CD4-positive, alpha-beta T cell (primary cell): Measurements from ENCODE around the gene PRKN. TPM values are rescaled to one million over a fixed set of nuclear protein-coding genes. Genes with fewer than 3 reads are reported as not detected.

Source experiments
- ATAC-seq: fragments of 200-7000 bp; cut with Tn5 transposase; one replicate; pipeline ENCODE4 v1.10.0; 2022; ENCODE audit warnings: mild to moderate bottlenecking; ENCODE audit not compliant: poor library complexity
- CTCF ChIA-PET: fragments of 350-600 bp; sonication (Branson Sonifier 250); formaldehyde crosslinking; loops from one replicate; lab custom pipeline; 2021; ENCODE audit warnings: antibody characterized with exemption, inconsistent platforms; lab: Charles Lee
- POLR2A ChIA-PET: fragments of 350-600 bp; sonication (Branson Sonifier 250); formaldehyde crosslinking; loops from one replicate; lab custom pipeline; 2021; ENCODE audit warnings: antibody characterized with exemption, inconsistent platforms; lab: Charles Lee
- DNase-seq, 14 experiments: peaks; one replicate each; pipeline ENCODE4 v3.0.0-alpha.2; 2013 to 2020; ENCODE audit warnings: mixed read lengths in 2 of 14
- H3K27ac ChIP-seq, 2 donors: one replicate each; pipeline versions ENCODE4 v1.5.1 to v1.7.0; 2013; ENCODE audit warnings: low read length in 2 of 2, low read depth in 1 of 2, mild to moderate bottlenecking in 1 of 2
- H3K27me3 ChIP-seq, 2 experiments: 1 replicate in 1 of 2; 2 replicates in 1 of 2; pipeline versions ENCODE4 v1.6.1 to v1.7.0; 2013; ENCODE audit warnings: low read length in 2 of 2, control low read depth in 1 of 2, mild to moderate bottlenecking in 1 of 2, moderate library complexity in 1 of 2; ENCODE audit not compliant: insufficient read depth in 2 of 2, control insufficient read depth in 1 of 2
- H3K36me3 ChIP-seq: one replicate; pipeline ENCODE4 v1.6.1; 2013; ENCODE audit warnings: low read length, control low read depth; ENCODE audit not compliant: insufficient read depth
- H3K4me1 ChIP-seq: one replicate; pipeline ENCODE4 v1.6.1; 2013; ENCODE audit warnings: low read length, control low read depth; ENCODE audit not compliant: insufficient read depth
- H3K4me3 ChIP-seq: one replicate; pipeline ENCODE4 v1.5.1; 2013; ENCODE audit warnings: mild to moderate bottlenecking, low read length, moderate library complexity
- H3K9me3 ChIP-seq, 2 experiments: 1 replicate in 1 of 2; 2 replicates in 1 of 2; pipeline versions ENCODE4 v1.6.1 to v1.7.0; 2013; ENCODE audit warnings: low read length in 2 of 2, mild to moderate bottlenecking in 2 of 2, control low read depth in 1 of 2, moderate library complexity in 1 of 2; ENCODE audit not compliant: control insufficient read depth in 1 of 2, insufficient read depth in 1 of 2
- H3K27ac Mint-ChIP-seq: one replicate; pipeline ENCODE4 v1.8.0; 2020; ENCODE audit warnings: mixed read lengths
- H3K27me3 Mint-ChIP-seq: one replicate; pipeline ENCODE4 v1.8.0; 2021; ENCODE audit warnings: mixed read lengths
- H3K36me3 Mint-ChIP-seq: one replicate; pipeline ENCODE4 v1.8.0; 2021; ENCODE audit warnings: low read depth, mixed read lengths
- H3K4me1 Mint-ChIP-seq: one replicate; pipeline ENCODE4 v1.8.0; 2021; ENCODE audit warnings: low read depth, mixed read lengths
- H3K4me3 Mint-ChIP-seq: one replicate; pipeline ENCODE4 v1.8.0; 2020; ENCODE audit warnings: mild to moderate bottlenecking, mixed read lengths
- H3K9me3 Mint-ChIP-seq: one replicate; pipeline ENCODE4 v1.8.0; 2020; ENCODE audit warnings: mixed read lengths
- CTCF ChIP-seq: fragments of 200-600 bp; IDR thresholded peaks from one replicate; pipeline ENCODE4 v1.8.0; 2022; ENCODE audit warnings: antibody characterized with exemption, mild to moderate bottlenecking
- intact Hi-C, 2 experiments: fragments of 100-400 bp; cut with DNase I in 1 of 2; cut with micrococcal nuclease in 1 of 2; formaldehyde crosslinking; loops; one replicate each; pipeline versions ENCODE4 v1.15.1 to v1.9.0; 2023 to 2025; cut with DNase I, micrococcal nuclease
- total RNA-seq, 174 experiments: library from RNA in 2 of 174; stranded (reverse) in 2 of 174; gene quantifications; one replicate each; pipeline ENCODE4 v1.2.3 and lab custom pipeline; 2021 to 2026

Gene PRKN
- total RNA-seq, 2 experiments from 2014 or later, result 5.2 to 5.4 TPM

- no peak overlapping the region for H3K27ac ChIP-seq
- Mint-ChIP-seq H3K4me1 (no peaks in the 10 kb centered on the region), H3K36me3 (no peaks in the 10 kb centered on the region), H3K27me3 (peaks cover 33% of the 10 kb centered on the region), H3K4me3 (no peak overlapping the region), H3K27ac (no peak overlapping the region), H3K9me3 (no peaks in the 10 kb centered on the region)
- ATAC-seq (no peak), DNase-seq (peak in 4 of 14 experiments; percentile 29 to 65 (median 55))
- H3K36me3 ChIP-seq, result no peaks in the 10 kb centered on the region
- POLR2A ChIA-PET, result no interaction called here
- TF ChIP-seq CTCF, result peak; percentile 71
- H3K4me1 ChIP-seq, result no peaks in the 10 kb centered on the region
- CTCF ChIA-PET, result interaction anchor here (0.6 to 1.2 kb wide), 6 partner anchors 16 to 324 kb away, joined by 3 to 4 read pairs (median 3); no protein-coding TSS in a partner anchor
- H3K9me3 ChIP-seq, result no peaks in the 10 kb centered on the region
- peaks cover 0 to 3% of the 10 kb centered on the region in 2 experiments for H3K27me3 ChIP-seq
- intact Hi-C loops, result no loop called here
- no peak overlapping the region for H3K4me3 ChIP-seq
These were observed 1309.1 kb downstream of the PRKN start for GRCh38 chr6:161418463-161418945.

- ChIA-PET CTCF (interaction anchor here (0.7 to 1.2 kb wide), 5 partner anchors 21 to 323 kb away, joined by 3 to 4 read pairs (median 3); no protein-coding TSS in a partner anchor), POLR2A (no interaction called here)
- Histone ChIP-seq H3K4me3 (no peak overlapping the region), H3K27me3 (peaks cover 0 to 3% of the 10 kb centered on the region in 2 experiments), H3K4me1 (no peaks in the 10 kb centered on the region), H3K9me3 (no peaks in the 10 kb centered on the region), H3K27ac (no peak overlapping the region), H3K36me3 (no peaks in the 10 kb centered on the region)
- H3K27me3 Mint-ChIP-seq, result peaks cover 33% of the 10 kb centered on the region
- H3K4me1 Mint-ChIP-seq, result no peaks in the 10 kb centered on the region
- H3K4me3 Mint-ChIP-seq, result no peak overlapping the region
- H3K36me3 Mint-ChIP-seq, result no peaks in the 10 kb centered on the region
- no peaks in the 10 kb centered on the region for H3K9me3 Mint-ChIP-seq
- ATAC-seq, result no peak
- no peak for TF ChIP-seq CTCF
- H3K27ac Mint-ChIP-seq, result no peak overlapping the region
- DNase-seq, result no peak
- intact Hi-C loops, result no loop called here
These were observed 1309.7 kb downstream of the PRKN start for GRCh38 chr6:161417717-161418462.

GRCh38 chr6:161415302-161415855 is 1312.2 kb downstream of the PRKN start:
- CTCF ChIA-PET, result no interaction called here
- H3K4me1 ChIP-seq, result no peaks in the 10 kb centered on the region
- intact Hi-C loops, result no loop called here
- H3K4me3 ChIP-seq, result no peak overlapping the region
- no peak for DNase-seq
- Mint-ChIP-seq H3K36me3 (no peaks in the 10 kb centered on the region), H3K4me3 (no peak overlapping the region), H3K27me3 (peaks cover 28% of the 10 kb centered on the region), H3K27ac (no peak overlapping the region), H3K4me1 (no peaks in the 10 kb centered on the region), H3K9me3 (no peaks in the 10 kb centered on the region)
- POLR2A ChIA-PET, result no interaction called here
- TF ChIP-seq CTCF, result no peak
- ATAC-seq, result no peak
- H3K27me3 ChIP-seq, result peaks cover 0 to 3% of the 10 kb centered on the region in 2 experiments
- H3K9me3 ChIP-seq, result no peaks in the 10 kb centered on the region
- H3K36me3 ChIP-seq, result no peaks in the 10 kb centered on the region
- H3K27ac ChIP-seq, result no peak overlapping the region
